K562 (cell line): Measurements from ENCODE around the gene NAA15. TPM values are rescaled to one million over a fixed set of nuclear protein-coding genes. Genes with fewer than 3 reads are reported as not detected.

ENCODE experiments used
- ATAC-seq: fragments of 200-7000 bp; cut with Tn5 transposase; 3 replicates; pipeline ENCODE4 v1.9.1; 2020; ENCODE audit warnings: moderate library complexity
- BruUV-seq: library from RNA; stranded (reverse); fragments of 400-500 nt; replicated peaks from 2 replicates; lab custom pipeline; 2021; lab: Mats Ljungman, UMichigan
- CTCF ChIA-PET: fragments of 300-600 bp; formaldehyde crosslinking; extraction: SDS; loops from one replicate; lab custom pipeline; 2021; ENCODE audit warnings: low intra/inter-chr PET ratio; lab: Yijun Ruan, JAX
- POLR2A ChIA-PET: fragments of 300-600, 350-650 bp; sonication (Branson Sonifier 250); formaldehyde crosslinking; extraction: SDS; loops from one replicate; lab custom pipeline; 2021; ENCODE audit warnings: antibody characterized with exemption, inconsistent platforms; lab: Yijun Ruan, JAX
- DNase-seq, 4 experiments: peaks; one replicate each; pipeline versions ENCODE4 v3.0.0 to v3.0.0-alpha.2; 2011 to 2018; ENCODE audit warnings: low spot score in 3 of 4, mixed read lengths in 3 of 4; ENCODE audit errors: extremely low read depth in 1 of 4
- FAIRE-seq: peaks from 2 replicates; lab custom pipeline; 2011; peaks lifted over from hg19 to GRCh38; lab: Jason Lieb, UNC
- H2AFZ ChIP-seq: 2 replicates; pipeline ENCODE4 v1.6.0; 2011; ENCODE audit warnings: low read depth, low read length, control low read depth, inconsistent platforms
- H3K27ac ChIP-seq: fragments of 200-600 bp; 3 replicates; pipeline ENCODE4 v1.8.0; 2011; ENCODE audit warnings: low read depth, mild to moderate bottlenecking, control low read depth, inconsistent platforms, low read length, moderate library complexity, mixed read lengths; ENCODE audit errors: extremely low read depth
- H3K27me3 ChIP-seq, 2 experiments: fragments of 300-600 bp in 1 of 2; 2 replicates in 1 of 2; 3 replicates in 1 of 2; pipeline versions ENCODE4 v1.6.0 to v1.8.0; 2011; ENCODE audit warnings: inconsistent platforms in 2 of 2, low read length in 2 of 2, mild to moderate bottlenecking in 1 of 2, mixed read lengths in 1 of 2, moderate library complexity in 1 of 2; ENCODE audit not compliant: control insufficient read depth in 2 of 2, insufficient read depth in 2 of 2
- H3K36me3 ChIP-seq: fragments of 300-600 bp; 3 replicates; pipeline ENCODE4 v1.8.0; 2011; ENCODE audit warnings: mild to moderate bottlenecking, low read length, inconsistent platforms; ENCODE audit not compliant: control insufficient read depth, insufficient read depth
- H3K4me1 ChIP-seq, 2 experiments: fragments of 200-600 bp in 1 of 2; replicated peaks in 1 of 2; 2 replicates in 1 of 2; 3 replicates in 1 of 2; pipeline versions ENCODE4 v1.5.1 to v1.8.0; 2011; ENCODE audit warnings: inconsistent platforms in 2 of 2, low read length in 2 of 2, mild to moderate bottlenecking in 1 of 2, mixed read lengths in 1 of 2, moderate library complexity in 1 of 2; ENCODE audit not compliant: control insufficient read depth in 2 of 2, insufficient read depth in 2 of 2
- H3K4me2 ChIP-seq: 2 replicates; pipeline ENCODE4 v1.6.1; 2011; ENCODE audit warnings: low read length, control low read depth, inconsistent platforms, mixed read lengths; ENCODE audit not compliant: insufficient read depth
- H3K4me3 ChIP-seq: fragments of 200-600 bp; sonication (generic), shearing (Covaris generic); 2 replicates; pipeline ENCODE4 v1.5.1; 2016; ENCODE audit warnings: control low read depth, inconsistent platforms
- H3K79me2 ChIP-seq: fragments of 200-600 bp; 3 replicates; pipeline ENCODE4 v1.8.0; 2011; ENCODE audit warnings: low read length, inconsistent platforms; ENCODE audit not compliant: control insufficient read depth, insufficient read depth
- H3K9ac ChIP-seq, 2 experiments: 2 replicates each; pipeline versions ENCODE4 v1.6.0 to v1.6.1; 2011; ENCODE audit warnings: low read depth in 2 of 2, low read length in 2 of 2, control low read depth in 1 of 2, inconsistent platforms in 1 of 2, mild to moderate bottlenecking in 1 of 2, mixed read lengths in 1 of 2; ENCODE audit not compliant: insufficient read depth in 1 of 2
- H3K9me1 ChIP-seq: one replicate; pipeline ENCODE4 v1.6.0; 2011; ENCODE audit warnings: inconsistent platforms, mild to moderate bottlenecking, low read length, moderate library complexity; ENCODE audit not compliant: control insufficient read depth, insufficient read depth
- H3K9me3 ChIP-seq: replicated peaks from 2 replicates; pipeline ENCODE4 v1.5.1; 2011; ENCODE audit warnings: low read depth, low read length, inconsistent platforms; ENCODE audit not compliant: control insufficient read depth, insufficient read depth
- H4K20me1 ChIP-seq: replicated peaks from 2 replicates; pipeline ENCODE4 v1.6.1; 2011; ENCODE audit warnings: low read length, inconsistent platforms, mixed read lengths; ENCODE audit not compliant: control insufficient read depth, insufficient read depth
- C11orf30 ChIP-seq: fragments of 450-650 bp; IDR thresholded peaks from 2 replicates; pipeline ENCODE4 v1.6.1; 2016; ENCODE audit warnings: low read depth, mild to moderate bottlenecking
- ID3 ChIP-seq, 2 experiments: fragments of 250-450 bp in 1 of 2; fragments of 450-650 bp in 1 of 2; sonication (Bioruptor Pico) in 1 of 2; IDR thresholded peaks; 2 replicates each; pipeline versions ENCODE4 v1.6.1 to v1.8.0; 2016 to 2021; ENCODE audit warnings: mild to moderate bottlenecking in 2 of 2, moderate library complexity in 2 of 2, missing compliant biosample characterization in 1 of 2, missing genetic modification characterization in 1 of 2
- KAT2B ChIP-seq: IDR thresholded peaks from one replicate; pipeline ENCODE4 v1.6.1; 2012; ENCODE audit warnings: low read depth, mild to moderate bottlenecking, control low read depth, inconsistent platforms, low read length, moderate library complexity
- KDM4B ChIP-seq, 2 experiments: fragments of 450-650 bp in 1 of 2; sonication (generic) in 1 of 2; IDR thresholded peaks; 2 replicates each; pipeline ENCODE4 v1.6.1; 2016 to 2017; ENCODE audit warnings: borderline replicate concordance in 2 of 2, antibody characterized with exemption in 1 of 2, low read depth in 1 of 2, mild to moderate bottlenecking in 1 of 2
- MAFF ChIP-seq: IDR thresholded peaks from 2 replicates; pipeline ENCODE4 v1.6.1; 2012; ENCODE audit warnings: low read length, improper control_type of control experiment
- MAFG ChIP-seq: fragments of 450-650 bp; conservative IDR thresholded peaks from 2 replicates; pipeline ENCODE4 v1.6.1; 2016; ENCODE audit warnings: missing genetic modification characterization, missing compliant biosample characterization
- MAFK ChIP-seq: IDR thresholded peaks from 2 replicates; pipeline ENCODE4 v1.6.1; 2011; ENCODE audit warnings: low read length, improper control_type of control experiment
- MEF2D ChIP-seq: conservative IDR thresholded peaks from 2 replicates; pipeline ENCODE4 v1.6.1; 2016; ENCODE audit warnings: low read depth, missing genetic modification characterization, missing compliant biosample characterization
- NFE2L1 ChIP-seq: fragments of 450-650 bp; IDR thresholded peaks from 2 replicates; pipeline ENCODE4 v1.6.1; 2016; ENCODE audit warnings: missing genetic modification characterization, low read depth, mild to moderate bottlenecking, missing compliant biosample characterization, moderate library complexity, borderline replicate concordance
- SMARCE1 ChIP-seq: fragments of 450-650 bp; IDR thresholded peaks from 2 replicates; pipeline ENCODE4 v1.7.1; 2016; ENCODE audit warnings: mild to moderate bottlenecking
- SRF ChIP-seq, 2 experiments: fragments of 250-450, 450-650 bp in 1 of 2; sonication (Bioruptor Pico) in 1 of 2; sonication (generic) in 1 of 2; formaldehyde crosslinking; IDR thresholded peaks; 2 replicates each; pipeline versions ENCODE4 v1.5.0 to v1.5.1; 2020 to 2022; ENCODE audit warnings: mild to moderate bottlenecking in 1 of 2, missing genetic modification reagents in 1 of 2
- TARDBP ChIP-seq: fragments of 450-650 bp; IDR thresholded peaks from 2 replicates; pipeline ENCODE4 v1.6.1; 2016
- ZBTB2 ChIP-seq: fragments of 450-650 bp; IDR thresholded peaks from 2 replicates; pipeline ENCODE4 v1.6.1; 2016; ENCODE audit warnings: antibody characterized with exemption
- ZNF316 ChIP-seq: fragments of 450-650 bp; IDR thresholded peaks from 2 replicates; pipeline ENCODE4 v1.6.1; 2016
- WGBS: fragments of 100-300 bp; shearing (Covaris generic); methylation state at CpG from one replicate; pipeline ENCODE4 v1.1.6; 2016; ENCODE audit warnings: low coverage, mixed read lengths; ENCODE audit not compliant: insufficient coverage; ENCODE audit errors: missing lambda C conversion rate; 5-methylcytosine and 5-hydroxymethylcytosine counted together
- in situ Hi-C: fragments of 300-500 bp; cut with MboI; formaldehyde crosslinking; loops from 4 replicates; pipeline ENCODE4 v1.15.0; 2018; ENCODE audit warnings: inconsistent platforms, mixed read lengths
- intact Hi-C: fragments of 100-400 bp; cut with micrococcal nuclease; formaldehyde crosslinking; loops from 2 replicates; pipeline ENCODE4 v1.14.2; 2022
- polyA plus RNA-seq, 8 experiments: library from polyadenylated mRNA; depleted of rRNA in 4 of 8; stranded (reverse) in 5 of 8; unstranded in 3 of 8; fragments of >200 nt; fragmentation: Nextera tagmentation in 2 of 8; fragmentation: Illumina TruSeq in 1 of 8; extraction: Ambion mirVana in 2 of 8; extraction: Trizol in 1 of 8; gene quantifications; 2 replicates each; pipeline versions ENCODE4 v1.2.1 to v1.2.3, GENCODE V29; 2011 to 2014; ENCODE audit warnings: inconsistent platforms in 1 of 8, missing spikeins in 1 of 8
- total RNA-seq, 7 experiments: library from RNA; depleted of rRNA in 6 of 7; stranded (reverse); fragments of >200 nt in 6 of 7; fragmentation: Illumina TruSeq in 2 of 7; extraction: Trizol in 2 of 7; gene quantifications; 2 replicates each; pipeline versions ENCODE4 v1.2.1 to v1.2.3, GENCODE V29; 2011 to 2021; ENCODE audit warnings: low replicate concordance in 1 of 7

The NAA15 gene
- total and polyA plus RNA-seq, 9 of the 15 experiments (the other 6 are each of a cell fraction or from before 2014, with no cell fraction given) = 37.8 to 117 (median 63.2) TPM

DNA sequence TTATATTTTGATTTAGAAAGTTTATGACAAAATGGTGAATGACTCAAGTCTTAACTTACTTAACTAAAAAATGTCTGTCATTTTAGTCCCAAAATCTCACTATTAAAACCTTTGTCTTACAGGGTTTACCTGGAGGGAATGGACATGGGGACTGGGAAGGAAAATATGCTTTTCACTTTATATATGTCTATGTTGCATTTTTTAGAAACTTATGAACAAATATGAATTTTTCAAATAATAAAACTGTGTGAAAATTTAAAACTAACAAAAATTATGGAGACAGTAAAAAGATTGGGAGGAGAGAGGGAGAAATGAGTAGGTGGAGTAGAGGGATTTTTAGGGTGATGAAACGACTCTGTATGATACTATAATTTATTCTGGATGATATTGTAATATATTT, 27.5 kb upstream of the NAA15 start:
- WGBS = 22% methylated on average over 1 of the region's 1 CpG
- POLR2A ChIA-PET = no interaction called here
- no peak for ATAC-seq
- no peaks in the 10 kb centered on the region for H4K20me1 ChIP-seq
- H3K4me1 ChIP-seq = no peaks in the 10 kb centered on the region
- H3K79me2 ChIP-seq = no peaks in the 10 kb centered on the region
- no peak overlapping the region for H3K9ac ChIP-seq
- H3K4me3 ChIP-seq = no peak overlapping the region
- H3K36me3 ChIP-seq = no peaks in the 10 kb centered on the region
- intact Hi-C loops (no loop called here), in situ Hi-C loops (no loop called here)
- no TSS peak for BruUV-seq
- no peak for TF ChIP-seq SMARCE1
- TF ChIP-seq C11orf30 = peak; percentile 64; the same call in 1 of the 2 replicates
- peak; percentile 80 for TF ChIP-seq ZNF316
- TF ChIP-seq MAFG (tag) = peak; percentile 28; the same call in 1 of the 2 replicates
- no peak overlapping the region for H3K27ac ChIP-seq
- H3K9me3 ChIP-seq = no peaks in the 10 kb centered on the region
- H2AFZ ChIP-seq = no peak overlapping the region
- H3K9me1 ChIP-seq = no peaks in the 10 kb centered on the region
- no peaks in the 10 kb centered on the region for H3K27me3 ChIP-seq
- no peak for DNase-seq
- no peak for FAIRE-seq
- CTCF ChIA-PET = no interaction called here
- no peak overlapping the region for H3K4me2 ChIP-seq

GRCh38 chr4:139274790-139275189, 26.5 kb upstream of the NAA15 start:
- H3K4me3 ChIP-seq = no peak overlapping the region
- ChIA-PET POLR2A (interaction anchor here (0.7 to 1.3 kb wide), 3 partner anchors 10 to 13 kb away, joined by 3 to 5 read pairs (median 5); no protein-coding TSS in a partner anchor), CTCF (no interaction called here)
- H3K9me3 ChIP-seq = no peaks in the 10 kb centered on the region
- H3K4me1 ChIP-seq = no peaks in the 10 kb centered on the region; a peak in 1 of 5 replicates
- H3K4me2 ChIP-seq = no peak overlapping the region
- no peaks in the 10 kb centered on the region for H3K27me3 ChIP-seq
- H3K36me3 ChIP-seq = no peaks in the 10 kb centered on the region
- H4K20me1 ChIP-seq = no peaks in the 10 kb centered on the region
- ATAC-seq = no peak
- no TSS peak for BruUV-seq
- H3K27ac ChIP-seq = no peak overlapping the region
- intact Hi-C loops = no loop called here
- no peak overlapping the region for H2AFZ ChIP-seq
- FAIRE-seq = no peak
- H3K79me2 ChIP-seq = no peaks in the 10 kb centered on the region
- H3K9ac ChIP-seq = no peak overlapping the region
- 20% methylated on average over 1 of the region's 1 CpG for WGBS
- TF ChIP-seq TARDBP (no peak), MAFG (tag) (peak; percentile 75), NFE2L1 (no peak), KDM4B (IDR thresholded peaks at IDR 0.05; ENCODE audit: borderline replicate concordance in 2 of 2, low read depth in 1 of 2) (no peak), SRF (CRISPR knock-in tag; IDR thresholded peaks at IDR 0.05) (no peak), C11orf30 (peak; percentile 87), MAFK (peak; percentile 65; the same call in 1 of the 2 replicates), MAFF (peak; percentile 67; the same call in 1 of the 2 replicates), ZNF316 (peak; percentile 96), MEF2D (tag) (no peak), ZBTB2 (no peak), KAT2B (no peak), ID3 (CRISPR knock-in tag; IDR thresholded peaks at IDR 0.05) (no peak), ID3 (tag; IDR thresholded peaks at IDR 0.05) (no peak)
- no peak for DNase-seq
- in situ Hi-C loops = no loop called here
- no peaks in the 10 kb centered on the region for H3K9me1 ChIP-seq
